H1 (cell line): ENCODE results near the gene GALNT9. TPM values are rescaled to one million over a fixed set of nuclear protein-coding genes. Genes with fewer than 3 reads are reported as not detected.

Source experiments
- CTCF ChIA-PET: fragments of 300-600 bp; sonication (Branson Sonifier 250); formaldehyde crosslinking; loops from one replicate; lab custom pipeline; 2021; ENCODE audit not compliant: partially characterized antibody; lab: Charles Lee
- POLR2A ChIA-PET: fragments of 300-600 bp; sonication (Branson Sonifier 250); formaldehyde crosslinking; loops from one replicate; lab custom pipeline; 2021; ENCODE audit warnings: inconsistent platforms; ENCODE audit not compliant: partially characterized antibody; lab: Charles Lee
- DNase-seq, 2 experiments: peaks; one replicate each; pipeline versions ENCODE4 v3.0.0 to v3.0.0-alpha.2; 2010 to 2022; ENCODE audit warnings: low spot score in 2 of 2, low read depth in 1 of 2, mixed read lengths in 1 of 2
- FAIRE-seq: peaks from 2 replicates; lab custom pipeline; 2011; peaks lifted over from hg19 to GRCh38; lab: Jason Lieb, UNC
- H2AFZ ChIP-seq: 2 replicates; pipeline ENCODE4 v1.8.1; 2012; ENCODE audit warnings: low read length, inconsistent platforms
- H2AK5ac ChIP-seq: 2 replicates; pipeline ENCODE4 v1.6.1; 2013; ENCODE audit warnings: low read depth, low read length
- H2BK120ac ChIP-seq: replicated peaks from 2 replicates; pipeline ENCODE3; 2013; ENCODE audit warnings: low read depth, low read length, inconsistent platforms
- H2BK12ac ChIP-seq: 2 replicates; pipeline ENCODE4 v1.6.1; 2013; ENCODE audit warnings: low read depth, low read length
- H2BK15ac ChIP-seq: 2 replicates; pipeline ENCODE4 v1.6.1; 2013; ENCODE audit warnings: low read length
- H2BK20ac ChIP-seq: 2 replicates; pipeline ENCODE4 v1.6.1; 2013; ENCODE audit warnings: low read length
- H2BK5ac ChIP-seq: 2 replicates; pipeline ENCODE4 v1.6.1; 2013; ENCODE audit warnings: low read depth, low read length
- H3K14ac ChIP-seq: 2 replicates; pipeline ENCODE4 v1.6.1; 2013; ENCODE audit warnings: inconsistent platforms; ENCODE audit not compliant: insufficient read length
- H3K18ac ChIP-seq: 2 replicates; pipeline ENCODE4 v1.6.1; 2013; ENCODE audit warnings: low read length; ENCODE audit errors: extremely low read depth
- H3K23ac ChIP-seq: 2 replicates; pipeline ENCODE4 v1.6.1; 2013; ENCODE audit warnings: inconsistent platforms; ENCODE audit not compliant: insufficient read length
- H3K23me2 ChIP-seq: 2 replicates; pipeline ENCODE4 v1.6.1; 2013; ENCODE audit warnings: low read depth, low read length
- H3K27ac ChIP-seq: 2 replicates; pipeline ENCODE4 v1.6.1; 2011; ENCODE audit warnings: low read depth, low read length, inconsistent platforms
- H3K27me3 ChIP-seq, 4 experiments: replicated peaks in 1 of 4; 1 replicate in 1 of 4; 2 replicates in 3 of 4; pipeline versions ENCODE4 v1.6.1 to v1.8.1; 2011 to 2013; ENCODE audit warnings: low read length in 3 of 4, mild to moderate bottlenecking in 3 of 4, inconsistent platforms in 2 of 4, mixed read lengths in 2 of 4, moderate library complexity in 1 of 4; ENCODE audit not compliant: control insufficient read depth in 3 of 4, insufficient read depth in 3 of 4; ENCODE audit errors: extremely low read depth in 1 of 4
- H3K36me3 ChIP-seq, 4 experiments: 2 replicates each; pipeline versions ENCODE4 v1.6.1 to v1.8.1; 2011 to 2013; ENCODE audit warnings: mild to moderate bottlenecking in 4 of 4, low read length in 3 of 4, moderate library complexity in 2 of 4, control low read depth in 1 of 4, inconsistent platforms in 1 of 4; ENCODE audit not compliant: insufficient read depth in 4 of 4, control insufficient read depth in 2 of 4
- H3K4ac ChIP-seq: replicated peaks from 2 replicates; pipeline ENCODE3; 2013; ENCODE audit warnings: low read length, low read depth, mixed read lengths, inconsistent platforms; ENCODE audit not compliant: insufficient read length
- H3K4me1 ChIP-seq, 4 experiments: replicated peaks in 1 of 4; 1 replicate in 1 of 4; 2 replicates in 3 of 4; pipeline versions ENCODE4 v1.6.1 to v1.8.1; 2011 to 2013; ENCODE audit warnings: low read length in 3 of 4, inconsistent platforms in 2 of 4, mixed read lengths in 1 of 4; ENCODE audit not compliant: insufficient read depth in 4 of 4, control insufficient read depth in 3 of 4
- H3K4me2 ChIP-seq, 2 experiments: 2 replicates each; pipeline versions ENCODE4 v1.6.1 to v1.8.1; 2011 to 2013; ENCODE audit warnings: low read depth in 2 of 2, low read length in 2 of 2, control low read depth in 1 of 2, inconsistent platforms in 1 of 2, mild to moderate bottlenecking in 1 of 2; ENCODE audit not compliant: insufficient read depth in 1 of 2
- H3K4me3 ChIP-seq, 4 experiments: fragments of 200-600, 300-600 bp in 1 of 4; sonication (generic), shearing (Covaris generic), sonication (Bioruptor Twin) in 1 of 4; 2 replicates each; pipeline versions ENCODE4 v1.5.1 to v1.8.1; 2011 to 2016; ENCODE audit warnings: low read length in 4 of 4, low read depth in 3 of 4, control low read depth in 2 of 4, inconsistent platforms in 2 of 4, mild to moderate bottlenecking in 2 of 4, mixed read lengths in 1 of 4, moderate library complexity in 1 of 4; ENCODE audit not compliant: insufficient read depth in 2 of 4; ENCODE audit errors: extremely low read depth in 1 of 4
- H3K56ac ChIP-seq: replicated peaks from 2 replicates; pipeline ENCODE3; 2013; ENCODE audit warnings: low read depth, mild to moderate bottlenecking, mixed read lengths, low read length, inconsistent platforms; ENCODE audit not compliant: insufficient read length
- H3K79me1 ChIP-seq: 2 replicates; pipeline ENCODE4 v1.6.1; 2013; ENCODE audit warnings: low read depth, low read length, control low read depth
- H3K79me2 ChIP-seq, 2 experiments: 2 replicates each; pipeline versions ENCODE4 v1.6.1 to v1.8.1; 2012 to 2013; ENCODE audit warnings: low read length in 2 of 2, mild to moderate bottlenecking in 2 of 2, inconsistent platforms in 1 of 2; ENCODE audit not compliant: insufficient read depth in 2 of 2, control insufficient read depth in 1 of 2
- H3K9ac ChIP-seq, 4 experiments: replicated peaks in 1 of 4; 1 replicate in 1 of 4; 2 replicates in 3 of 4; pipeline versions ENCODE4 v1.6.1 to v1.8.1; 2011 to 2013; ENCODE audit warnings: low read depth in 3 of 4, low read length in 3 of 4, control low read depth in 2 of 4, mild to moderate bottlenecking in 2 of 4, moderate library complexity in 2 of 4, inconsistent platforms in 1 of 4; ENCODE audit errors: extremely low read depth in 1 of 4
- H3K9me3 ChIP-seq, 2 experiments: 2 replicates each; pipeline versions ENCODE4 v1.6.1 to v1.8.1; 2012 to 2013; ENCODE audit warnings: mild to moderate bottlenecking in 2 of 2, moderate library complexity in 2 of 2, control low read depth in 1 of 2, inconsistent platforms in 1 of 2, low read depth in 1 of 2, low read length in 1 of 2, mixed read lengths in 1 of 2; ENCODE audit not compliant: insufficient read depth in 2 of 2
- H4K20me1 ChIP-seq, 2 experiments: replicated peaks in 1 of 2; 2 replicates each; pipeline versions ENCODE3 to v1.8.1; 2011 to 2013; ENCODE audit warnings: inconsistent platforms in 2 of 2, low read length in 2 of 2, mild to moderate bottlenecking in 1 of 2; ENCODE audit not compliant: insufficient read depth in 2 of 2, control insufficient read depth in 1 of 2
- H4K5ac ChIP-seq: 2 replicates; pipeline ENCODE4 v1.6.1; 2013; ENCODE audit warnings: low read length, low read depth, mixed read lengths, inconsistent platforms; ENCODE audit not compliant: insufficient read length
- H4K8ac ChIP-seq: 2 replicates; pipeline ENCODE4 v1.8.0; 2013; ENCODE audit warnings: mild to moderate bottlenecking, moderate library complexity, low read length, inconsistent platforms; ENCODE audit not compliant: insufficient read depth; ENCODE audit errors: extremely low read depth
- H4K91ac ChIP-seq: replicated peaks from 2 replicates; pipeline ENCODE3; 2013; ENCODE audit warnings: low read length, mixed read lengths, inconsistent platforms; ENCODE audit not compliant: insufficient read length
- CHD1 ChIP-seq: IDR thresholded peaks from 2 replicates; pipeline ENCODE4 v1.6.1; 2012; ENCODE audit warnings: low read depth, low read length, improper control_type of control experiment
- CTBP2 ChIP-seq: IDR thresholded peaks from 2 replicates; pipeline ENCODE4 v1.7.0; 2011; ENCODE audit warnings: borderline replicate concordance, mild to moderate bottlenecking, moderate library complexity, mixed read lengths, low read length; ENCODE audit not compliant: insufficient read depth, insufficient read length
- JUND ChIP-seq: IDR thresholded peaks from 2 replicates; pipeline ENCODE4 v1.6.1; 2011; ENCODE audit warnings: mild to moderate bottlenecking, improper control_type of control experiment, low read length
- KDM1A ChIP-seq: fragments of 200-600, 300-600 bp; sonication (generic); IDR thresholded peaks from 2 replicates; pipeline ENCODE4 v1.7.1; 2016; ENCODE audit warnings: mild to moderate bottlenecking, low read length, borderline replicate concordance
- MAFK ChIP-seq: IDR thresholded peaks from 2 replicates; pipeline ENCODE4 v1.6.1; 2012; ENCODE audit warnings: low read depth, mild to moderate bottlenecking, improper control_type of control experiment, low read length
- POLR2A ChIP-seq, 2 experiments: IDR thresholded peaks; 1 replicate in 1 of 2; 2 replicates in 1 of 2; pipeline ENCODE4 v1.6.1; 2011; ENCODE audit warnings: low read depth in 2 of 2, low read length in 2 of 2, mild to moderate bottlenecking in 2 of 2; ENCODE audit errors: control extremely low read depth in 1 of 2
- RBBP5 ChIP-seq: IDR thresholded peaks from 2 replicates; pipeline ENCODE4 v1.7.1; 2012; ENCODE audit warnings: low read depth, mild to moderate bottlenecking, inconsistent platforms, low read length, moderate library complexity, borderline replicate concordance
- RXRA ChIP-seq: IDR thresholded peaks from 2 replicates; pipeline ENCODE4 v1.6.1; 2011; ENCODE audit warnings: low read depth, mild to moderate bottlenecking, low read length, moderate library complexity; ENCODE audit not compliant: insufficient read depth
- SIN3A ChIP-seq, 2 experiments: IDR thresholded peaks in 1 of 2; conservative IDR thresholded peaks in 1 of 2; 2 replicates each; pipeline ENCODE4 v1.6.1; 2011 to 2012; ENCODE audit warnings: low read length in 2 of 2, improper control_type of control experiment in 1 of 2, low read depth in 1 of 2, mild to moderate bottlenecking in 1 of 2
- TCF12 ChIP-seq: IDR thresholded peaks from 2 replicates; pipeline ENCODE4 v1.6.1; 2011; ENCODE audit warnings: low read depth, mild to moderate bottlenecking, low read length
- WGBS, 2 experiments: shearing (Covaris generic) in 1 of 2; methylation state at CpG; one replicate each; pipeline versions ENCODE4 v1.1.6 to v1.1.7; 2013 to 2015; ENCODE audit warnings: low lambda C conversion rate in 2 of 2, mixed read lengths in 2 of 2, inconsistent platforms in 1 of 2, low coverage in 1 of 2, missing lambda C conversion rate in 1 of 2; ENCODE audit not compliant: insufficient replicate concordance in 2 of 2, insufficient coverage in 1 of 2, insufficient read length in 1 of 2; ENCODE audit errors: extremely low coverage in 1 of 2, missing lambda C conversion rate in 1 of 2; 5-methylcytosine and 5-hydroxymethylcytosine counted together
- polyA plus RNA-seq, 7 experiments: library from polyadenylated mRNA; depleted of rRNA in 3 of 7; stranded (reverse) in 5 of 7; unstranded in 2 of 7; fragments of >200 nt in 5 of 7; fragments of 200-250 nt in 2 of 7; gene quantifications; 1 replicate in 5 of 7; 2 replicates in 1 of 7; 4 replicates in 1 of 7; pipeline versions ENCODE4 v1.2.1 to v1.2.3, GENCODE V29; 2011 to 2013; ENCODE audit warnings: missing spikeins in 2 of 7, mixed read lengths in 2 of 7
- total RNA-seq: library from RNA; stranded (reverse); fragmentation: NEBNext Ultra II Directional; extraction: Animal tissue kit (Norgen Biotek cat#: 25700); gene quantifications from 2 replicates; pipeline ENCODE4 v1.2.1, GENCODE V29; 2021

Gene GALNT9
- total and polyA plus RNA-seq, 2 of the 8 experiments (the other 6 are each of a cell fraction or from before 2014, with no cell fraction given) = 2.0 to 3.6 TPM

DNA sequence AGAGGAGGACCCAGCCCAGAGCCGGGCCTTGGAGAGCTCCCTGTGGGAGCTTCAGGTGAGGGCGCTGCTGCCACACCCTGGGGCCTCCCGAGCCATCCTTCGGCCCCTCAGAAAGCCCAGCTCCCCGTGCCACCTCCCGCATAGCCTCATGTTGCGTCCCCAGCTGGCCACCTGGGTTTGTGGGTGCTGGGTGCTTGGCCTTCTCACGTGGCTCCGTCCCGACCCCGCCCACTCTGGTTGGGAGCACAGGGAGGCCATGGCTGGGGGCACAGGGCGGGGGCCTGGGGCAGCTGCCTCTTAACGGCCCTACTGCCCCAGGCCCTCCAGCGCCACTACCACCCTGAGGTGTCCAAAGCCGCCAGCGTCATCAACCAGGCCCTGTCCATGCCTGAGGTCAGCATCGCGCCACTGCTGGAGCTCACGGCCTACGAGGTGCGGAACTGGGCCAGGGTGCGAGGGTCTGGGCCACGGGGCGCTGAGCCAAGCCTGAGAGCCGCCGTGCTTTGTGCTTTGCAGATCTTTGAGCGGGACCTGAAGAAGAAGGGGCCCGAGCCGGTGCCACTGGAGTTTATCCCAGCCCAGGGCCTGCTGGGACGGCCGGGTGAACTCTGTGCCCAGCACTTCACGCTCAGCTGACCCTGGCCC is 177.5 kb downstream of the GALNT9 start:
- H3K56ac ChIP-seq = no peak overlapping the region
- no peak for FAIRE-seq
- no peak overlapping the region for H3K23ac ChIP-seq
- H3K4ac ChIP-seq = no peak overlapping the region
- no peak overlapping the region for H3K18ac ChIP-seq
- no peak overlapping the region for H3K4me2 ChIP-seq
- POLR2A ChIA-PET = interaction anchor here (0.9 to 1.8 kb wide), 4 partner anchors 15 to 416 kb away, joined by 3 to 4 read pairs (median 3); no protein-coding TSS in a partner anchor
- no peak overlapping the region for H4K91ac ChIP-seq
- no peak overlapping the region for H2BK12ac ChIP-seq
- H4K8ac ChIP-seq = 0 out of 2 replicates have a peak overlapping the region, but pooled peaks have one; percentile 25
- H3K14ac ChIP-seq = no peak overlapping the region
- H3K9ac ChIP-seq = no peak overlapping the region
- 92% methylated on average over 26 of the region's 32 CpGs; no CpG with 5 or more reads in 1 of the 2 experiments for WGBS, 2 experiments
- H2BK15ac ChIP-seq = no peak overlapping the region
- no peak for DNase-seq
- CTCF ChIA-PET = interaction anchor here (0.6 to 1.4 kb wide), 8 partner anchors 9 to 347 kb away, joined by 3 to 9 read pairs (median 3); no protein-coding TSS in a partner anchor
- H3K4me1 ChIP-seq = peaks cover 0 to 3% (median 1%) of the 10 kb centered on the region in 4 experiments; a peak in 4 of 7 replicates
- H2AK5ac ChIP-seq = no peak overlapping the region
- peaks cover 9% of the 10 kb centered on the region; the same call in 1 of the 2 replicates for H3K79me1 ChIP-seq
- no peak overlapping the region for H2BK5ac ChIP-seq
- no peak overlapping the region for H2BK20ac ChIP-seq
- peaks cover 17% of the 10 kb centered on the region for H3K23me2 ChIP-seq
- H2AFZ ChIP-seq = no peak overlapping the region
- H4K5ac ChIP-seq = no peak overlapping the region
- H3K36me3 ChIP-seq = peaks cover 1 to 38% (median 15%) of the 10 kb centered on the region in 4 experiments; a peak in 7 of 8 replicates
- no peak overlapping the region for H2BK120ac ChIP-seq
- peaks cover 0 to 19% of the 10 kb centered on the region in 2 experiments for H4K20me1 ChIP-seq
- no peaks in the 10 kb centered on the region; a peak in 1 of 7 replicates for H3K27me3 ChIP-seq
- TF ChIP-seq RBBP5 (no peak), SIN3A (conservative IDR thresholded peaks at IDR 0.05 in 1 of 2, IDR thresholded peaks at IDR 0.05 in 1 of 2; ENCODE audit: low read depth in 1 of 2, low read length in 2 of 2) (no peak), RXRA (no peak), MAFK (no peak), CTBP2 (no peak), KDM1A (no peak), CHD1 (no peak), JUND (no peak), TCF12 (no peak), POLR2A (IDR thresholded peaks at IDR 0.05; ENCODE audit: control extremely low read depth in 1 of 2, low read depth in 2 of 2, low read length in 2 of 2) (no peak)
- peaks cover 0 to 2% of the 10 kb centered on the region in 2 experiments; a peak in 2 of 4 replicates for H3K79me2 ChIP-seq
- no peak overlapping the region for H3K4me3 ChIP-seq
- peaks cover 3 to 10% of the 10 kb centered on the region in 2 experiments; a peak in 3 of 4 replicates for H3K9me3 ChIP-seq
- H3K27ac ChIP-seq = no peak overlapping the region
